GM12878 (cell line): ENCODE measurements around the gene COL6A3. TPM values are rescaled to one million over a fixed set of nuclear protein-coding genes. Genes with fewer than 3 reads are reported as not detected.

ENCODE experiments used
- ATAC-seq: fragments of 200-7000 bp; cut with Tn5 transposase; 3 replicates; pipeline ENCODE4 v1.9.1; 2020; ENCODE audit warnings: mild to moderate bottlenecking, moderate library complexity
- BruUV-seq: library from RNA; stranded (reverse); fragments of 400-500 nt; replicated peaks from 2 replicates; lab custom pipeline; 2021; lab: Mats Ljungman, UMichigan
- CTCF ChIA-PET: fragments of 300-600 bp; sonication (Branson Sonifier 250); formaldehyde crosslinking; extraction: SDS; loops from one replicate; lab custom pipeline; 2021; ENCODE audit warnings: inconsistent platforms; lab: Yijun Ruan, JAX
- POLR2A ChIA-PET: fragments of 350-600 bp; formaldehyde crosslinking; extraction: SDS; loops from one replicate; lab custom pipeline; 2021; ENCODE audit warnings: inconsistent platforms; lab: Charles Lee
- RAD21 ChIA-PET: fragments of 300-600 bp; sonication (Branson Sonifier 250); formaldehyde crosslinking; loops from one replicate; lab custom pipeline; 2023; ENCODE audit warnings: antibody characterized with exemption; ENCODE audit not compliant: unreplicated experiment; lab: Charles Lee
- SMC1A ChIA-PET: fragments of 300-600 bp; sonication (Branson Sonifier 250); formaldehyde crosslinking; loops from one replicate; lab custom pipeline; 2023; ENCODE audit not compliant: unreplicated experiment, uncharacterized antibody; lab: Charles Lee
- DNase-seq: peaks from one replicate; pipeline ENCODE4 v3.0.0-alpha.2; 2011; ENCODE audit warnings: low read depth, low spot score
- FAIRE-seq: peaks from 3 replicates; lab custom pipeline; 2011; peaks lifted over from hg19 to GRCh38; lab: Jason Lieb, UNC
- H2AFZ ChIP-seq: 2 replicates; pipeline ENCODE4 v1.6.0; 2011; ENCODE audit warnings: low read depth, low read length, control low read depth; ENCODE audit not compliant: control insufficient read depth
- H3K27ac ChIP-seq: 2 replicates; pipeline ENCODE4 v1.5.1; 2011; ENCODE audit warnings: control low read depth; ENCODE audit not compliant: control insufficient read depth, insufficient read depth
- H3K27me3 ChIP-seq, 2 experiments: replicated peaks in 1 of 2; 2 replicates each; pipeline versions ENCODE4 v1.6.0 to v1.6.1; 2011; ENCODE audit warnings: low read length in 1 of 2; ENCODE audit not compliant: control insufficient read depth in 2 of 2, insufficient read depth in 2 of 2
- H3K36me3 ChIP-seq, 2 experiments: 2 replicates each; pipeline ENCODE4 v1.5.1; 2011; ENCODE audit warnings: low read length in 1 of 2; ENCODE audit not compliant: control insufficient read depth in 2 of 2, insufficient read depth in 2 of 2
- H3K4me1 ChIP-seq: 2 replicates; pipeline ENCODE4 v1.6.1; 2011; ENCODE audit warnings: mild to moderate bottlenecking, low read length, moderate library complexity, mixed read lengths; ENCODE audit not compliant: control insufficient read depth, insufficient read depth
- H3K4me2 ChIP-seq: 2 replicates; pipeline ENCODE4 v1.6.0; 2011; ENCODE audit warnings: control low read depth; ENCODE audit not compliant: control insufficient read depth, insufficient read depth
- H3K4me3 ChIP-seq: fragments of 200-600 bp; sonication (generic); 2 replicates; pipeline ENCODE4 v1.5.1; 2016
- H3K79me2 ChIP-seq: 2 replicates; pipeline ENCODE4 v1.6.0; 2011; ENCODE audit warnings: low read length; ENCODE audit not compliant: control insufficient read depth, insufficient read depth
- H3K9ac ChIP-seq: 2 replicates; pipeline ENCODE4 v1.8.0; 2011; ENCODE audit warnings: low read length, control low read depth, mixed read lengths; ENCODE audit not compliant: control insufficient read depth, insufficient read depth
- H3K9me3 ChIP-seq: replicated peaks from 3 replicates; pipeline ENCODE4 v1.5.1; 2011; ENCODE audit warnings: mild to moderate bottlenecking, low read length; ENCODE audit not compliant: control insufficient read depth, insufficient read depth
- H4K20me1 ChIP-seq: 2 replicates; pipeline ENCODE4 v1.6.0; 2011; ENCODE audit not compliant: control insufficient read depth, insufficient read depth
- ATF7 ChIP-seq: fragments of 450-650 bp; IDR thresholded peaks from 2 replicates; pipeline ENCODE4 v1.6.1; 2016; ENCODE audit warnings: low read depth, mild to moderate bottlenecking
- BMI1 ChIP-seq: fragments of 450-650 bp; IDR thresholded peaks from 2 replicates; pipeline ENCODE4 v1.6.1; 2016; ENCODE audit warnings: mild to moderate bottlenecking, moderate library complexity, borderline replicate concordance
- CTCF ChIP-seq, 3 experiments: IDR thresholded peaks in 2 of 3; conservative IDR thresholded peaks in 1 of 3; 2 replicates each; pipeline ENCODE4 v1.5.1; 2011; ENCODE audit warnings: low read depth in 3 of 3, low read length in 3 of 3, mild to moderate bottlenecking in 3 of 3, control low read depth in 2 of 3, moderate library complexity in 2 of 3, inconsistent platforms in 1 of 3, mixed read lengths in 1 of 3; ENCODE audit not compliant: control insufficient read depth in 2 of 3, insufficient read depth in 1 of 3; ENCODE audit errors: extremely low read depth in 1 of 3
- E2F8 ChIP-seq: fragments of 450-650 bp; IDR thresholded peaks from 2 replicates; pipeline ENCODE4 v1.6.1; 2018; ENCODE audit warnings: mild to moderate bottlenecking, low read depth, moderate library complexity; ENCODE audit not compliant: partially characterized antibody
- E4F1 ChIP-seq: fragments of 450-650 bp; IDR thresholded peaks from 2 replicates; pipeline ENCODE4 v1.6.1; 2018; ENCODE audit warnings: borderline replicate concordance, mild to moderate bottlenecking; ENCODE audit not compliant: partially characterized antibody
- PAX8 ChIP-seq: fragments of 450-650 bp; IDR thresholded peaks from 2 replicates; pipeline ENCODE4 v1.6.1; 2017; ENCODE audit warnings: mild to moderate bottlenecking, moderate library complexity
- RAD21 ChIP-seq: IDR thresholded peaks from 2 replicates; pipeline ENCODE4 v1.6.1; 2011; ENCODE audit warnings: mild to moderate bottlenecking, low read depth, low read length, moderate library complexity; ENCODE audit not compliant: insufficient read depth
- REST ChIP-seq: IDR thresholded peaks from 2 replicates; pipeline ENCODE4 v1.6.1; 2012; ENCODE audit warnings: mild to moderate bottlenecking, low read depth, low read length
- YY1 ChIP-seq: IDR thresholded peaks from 2 replicates; pipeline ENCODE4 v1.6.1; 2011; ENCODE audit warnings: low read depth, mild to moderate bottlenecking, low read length
- ZSCAN29 ChIP-seq: fragments of 450-650 bp; IDR thresholded peaks from 2 replicates; pipeline ENCODE4 v1.6.1; 2017; ENCODE audit warnings: mild to moderate bottlenecking, moderate library complexity
- WGBS: methylation state at CpG from one replicate; pipeline ENCODE4 v1.1.6; 2016; ENCODE audit warnings: low lambda C conversion rate; ENCODE audit not compliant: insufficient replicate concordance, insufficient coverage; ENCODE audit errors: missing lambda C conversion rate; 5-methylcytosine and 5-hydroxymethylcytosine counted together
- in situ Hi-C: fragments of 300-500 bp; cut with MboI; formaldehyde crosslinking; loops from 9 replicates; pipeline ENCODE4 v1.14.3; 2018; ENCODE audit warnings: mixed read lengths
- intact Hi-C: fragments of 100-400 bp; cut with micrococcal nuclease; formaldehyde crosslinking; loops from one replicate; pipeline ENCODE4 v1.14.2; 2022; ENCODE audit not compliant: unreplicated experiment
- polyA plus RNA-seq, 11 experiments: library from polyadenylated mRNA; depleted of rRNA in 4 of 11; unstranded in 6 of 11; stranded (reverse) in 5 of 11; fragments of >200 nt; fragmentation: Nextera tagmentation in 4 of 11; fragmentation: Illumina TruSeq in 1 of 11; extraction: Ambion mirVana in 4 of 11; extraction: Trizol in 1 of 11; gene quantifications; 1 replicate in 1 of 11; 2 replicates in 10 of 11; pipeline versions ENCODE4 v1.2.1 to v1.2.3, GENCODE V29; 2011 to 2016; ENCODE audit warnings: inconsistent platforms in 2 of 11, missing spikeins in 2 of 11, low read depth in 1 of 11
- total RNA-seq, 4 experiments: library from RNA; depleted of rRNA in 3 of 4; stranded (reverse); fragments of >200 nt in 3 of 4; fragmentation: Illumina TruSeq in 1 of 4; extraction: Trizol in 1 of 4; gene quantifications; 2 replicates each; pipeline versions ENCODE4 v1.2.1 to v1.2.3, GENCODE V29; 2013 to 2021

Gene COL6A3
- total and polyA plus RNA-seq, 10 of the 15 experiments (the other 5 are each of a cell fraction or from before 2014, with no cell fraction given), result 0.01 to 0.51 (median 0.09) TPM; not detected in 4

GRCh38 chr2:237412988-237413776, 782 bp downstream of the COL6A3 start:
- RAD21 ChIA-PET, result no interaction called here
- Histone ChIP-seq H4K20me1 (no peaks in the 10 kb centered on the region), H3K4me1 (no peaks in the 10 kb centered on the region), H3K27ac (no peak overlapping the region), H2AFZ (no peak overlapping the region), H3K4me3 (no peak overlapping the region), H3K79me2 (no peaks in the 10 kb centered on the region), H3K36me3 (no peaks in the 10 kb centered on the region), H3K9me3 (no peaks in the 10 kb centered on the region), H3K4me2 (no peak overlapping the region), H3K9ac (no peak overlapping the region), H3K27me3 (peaks cover 0 to 2% of the 10 kb centered on the region in 2 experiments; a peak in 3 of 4 replicates)
- 54% methylated on average over 25 of the region's 25 CpGs for WGBS
- ATAC-seq (no peak), DNase-seq (no peak), FAIRE-seq (no peak)
- no TSS peak for BruUV-seq
- TF ChIP-seq PAX8 (no peak), BMI1 (no peak), REST (no peak), ATF7 (no peak), E2F8 (no peak), CTCF (IDR thresholded peaks at IDR 0.05 in 2 of 3, conservative IDR thresholded peaks at IDR 0.05 in 1 of 3; ENCODE audit: control insufficient read depth in 2 of 3, extremely low read depth in 1 of 3, insufficient read depth in 1 of 3, low read depth in 3 of 3, low read length in 3 of 3) (no peak), E4F1 (no peak), ZSCAN29 (no peak), RAD21 (no peak), YY1 (no peak)
- POLR2A ChIA-PET, result no interaction called here
- CTCF ChIA-PET, result interaction anchor here (1.1 kb wide), 1 partner anchor 8 kb away, joined by 3 read pairs; no protein-coding TSS in a partner anchor
- in situ Hi-C loops, result no loop called here
- intact Hi-C loops, result no loop called here
- SMC1A ChIA-PET, result no interaction called here
